Progenitor cell of endocrine pancreas (in vitro differentiated cells): ENCODE data around the gene ANKRD65. TPM values are rescaled to one million over a fixed set of nuclear protein-coding genes. Genes with fewer than 3 reads are reported as not detected.
A peak's percentile ranks its signal among the peaks of the same experiment; 100 is the strongest.
"Not testable (repeated sequence)": the region's sequence is repeated elsewhere in the genome, so short reads cannot be mapped to it uniquely, and the experiment has no call there.

Source experiments
- DNase-seq: peaks from one replicate; pipeline ENCODE4 v3.0.0; 2021; ENCODE audit warnings: low spot score; ENCODE audit not compliant: unreplicated experiment
- H3K27ac Mint-ChIP-seq: 2 replicates; pipeline ENCODE4 v1.8.0; 2021; ENCODE audit warnings: mild to moderate bottlenecking, moderate library complexity, mixed read lengths
- H3K27me3 Mint-ChIP-seq: 2 replicates; pipeline ENCODE4 v1.8.0; 2021; ENCODE audit warnings: mixed read lengths
- H3K36me3 Mint-ChIP-seq: 2 replicates; pipeline ENCODE4 v1.8.0; 2022; ENCODE audit warnings: mixed read lengths; ENCODE audit not compliant: insufficient read depth
- H3K4me1 Mint-ChIP-seq: 2 replicates; pipeline ENCODE4 v1.8.0; 2021; ENCODE audit warnings: low read depth, mixed read lengths
- H3K4me3 Mint-ChIP-seq: 2 replicates; pipeline ENCODE4 v1.8.0; 2021; ENCODE audit warnings: low read depth, mild to moderate bottlenecking, moderate library complexity, mixed read lengths
- H3K9me3 Mint-ChIP-seq: 2 replicates; pipeline ENCODE4 v1.8.0; 2021; ENCODE audit warnings: low read depth, mixed read lengths
- total RNA-seq: library from RNA; stranded (reverse); gene quantifications from 2 replicates; pipeline ENCODE4 v1.2.1, GENCODE V29; 2021
- TF ChIP-seq, protein P1 (sequence below): fragments of 200-600 bp; sonication (generic); IDR thresholded peaks from one replicate; pipeline ENCODE4 v1.5.0; 2021; ENCODE audit warnings: antibody characterized with exemption, mild to moderate bottlenecking; ENCODE audit not compliant: unreplicated experiment

ANKRD65 gene
- total RNA-seq, 1 donor from 2014 or later = 15.1 TPM

DNA sequence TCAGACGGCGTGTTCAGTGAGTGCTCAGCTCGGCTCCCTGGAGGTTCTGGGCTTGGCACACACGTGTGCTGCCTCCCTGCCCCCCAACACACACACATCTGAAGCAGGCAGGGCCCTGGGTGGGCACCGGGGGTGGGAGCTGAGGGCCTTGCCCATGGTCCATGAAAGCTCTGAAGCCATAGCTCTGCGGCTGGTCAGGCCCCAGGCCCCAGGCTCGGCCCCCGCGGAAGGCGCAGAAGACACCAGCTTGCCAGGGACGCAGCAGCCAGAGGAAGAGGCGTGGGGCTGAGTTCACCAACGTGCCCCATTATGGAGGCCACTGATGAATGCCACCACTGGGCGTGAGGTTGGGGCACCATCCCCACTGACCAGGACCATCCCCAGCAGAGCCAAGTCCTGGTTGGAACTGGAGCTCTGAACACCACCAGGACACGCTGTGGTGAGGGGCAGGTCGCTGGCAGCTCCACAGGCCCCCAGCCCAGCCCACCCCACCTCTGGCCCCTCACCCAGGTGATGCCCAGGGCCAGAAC, 50.2 kb downstream of the ANKRD65 start:
- Mint-ChIP-seq H3K4me1 (peaks cover 3% of the 10 kb centered on the region), H3K27ac (no peak overlapping the region), H3K27me3 (no peaks in the 10 kb centered on the region), H3K4me3 (no peak overlapping the region), H3K36me3 (peaks cover 3% of the 10 kb centered on the region), H3K9me3 (no peaks in the 10 kb centered on the region)
- TF ChIP-seq, protein P1, sequence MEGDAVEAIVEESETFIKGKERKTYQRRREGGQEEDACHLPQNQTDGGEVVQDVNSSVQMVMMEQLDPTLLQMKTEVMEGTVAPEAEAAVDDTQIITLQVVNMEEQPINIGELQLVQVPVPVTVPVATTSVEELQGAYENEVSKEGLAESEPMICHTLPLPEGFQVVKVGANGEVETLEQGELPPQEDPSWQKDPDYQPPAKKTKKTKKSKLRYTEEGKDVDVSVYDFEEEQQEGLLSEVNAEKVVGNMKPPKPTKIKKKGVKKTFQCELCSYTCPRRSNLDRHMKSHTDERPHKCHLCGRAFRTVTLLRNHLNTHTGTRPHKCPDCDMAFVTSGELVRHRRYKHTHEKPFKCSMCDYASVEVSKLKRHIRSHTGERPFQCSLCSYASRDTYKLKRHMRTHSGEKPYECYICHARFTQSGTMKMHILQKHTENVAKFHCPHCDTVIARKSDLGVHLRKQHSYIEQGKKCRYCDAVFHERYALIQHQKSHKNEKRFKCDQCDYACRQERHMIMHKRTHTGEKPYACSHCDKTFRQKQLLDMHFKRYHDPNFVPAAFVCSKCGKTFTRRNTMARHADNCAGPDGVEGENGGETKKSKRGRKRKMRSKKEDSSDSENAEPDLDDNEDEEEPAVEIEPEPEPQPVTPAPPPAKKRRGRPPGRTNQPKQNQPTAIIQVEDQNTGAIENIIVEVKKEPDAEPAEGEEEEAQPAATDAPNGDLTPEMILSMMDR = no peak
- DNase-seq = no peak

DNA sequence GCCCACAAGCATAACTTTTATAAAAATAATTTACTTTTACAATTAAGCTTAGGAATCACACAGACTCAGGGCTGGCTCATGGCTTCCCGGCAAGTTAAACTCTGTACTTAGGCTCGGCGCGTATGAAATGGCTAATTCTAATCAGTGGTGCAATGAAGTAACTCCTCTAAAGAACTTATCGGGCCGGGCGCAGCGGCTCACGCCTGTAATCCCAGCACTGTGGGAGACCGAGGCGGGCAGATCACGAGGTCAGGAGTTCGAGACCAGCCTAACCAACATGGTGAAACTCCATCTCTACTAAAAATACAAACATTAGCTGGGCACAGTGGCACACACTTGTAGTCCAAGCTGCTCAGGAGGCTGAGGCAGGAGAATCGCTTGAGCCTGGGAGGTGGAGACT, 51.0 kb downstream of the ANKRD65 start:
- not testable (repeated sequence) for H3K4me1 Mint-ChIP-seq, DNase-seq, H3K27ac Mint-ChIP-seq, H3K9me3 Mint-ChIP-seq, H3K27me3 Mint-ChIP-seq, H3K36me3 Mint-ChIP-seq
- peak overlapping the region; percentile 14 for H3K4me3 Mint-ChIP-seq

Other genes with a start within 250 kb of the ANKRD65 start
- gene TTLL10, start 247.4 kb downstream of the ANKRD65 start, total RNA-seq = 5.0 and 5.5 TPM in 2 replicates
- gene TNFRSF18, start 214.7 kb downstream of the ANKRD65 start, total RNA-seq = 0.48 TPM in 1 of 2 replicates, not detected in the other
- gene TNFRSF4, start 207.1 kb downstream of the ANKRD65 start, total RNA-seq = 0.33 and 0.38 TPM in 2 replicates
- 103 and 107 TPM in 2 replicates for gene SDF4, start 189.3 kb downstream of the ANKRD65 start, total RNA-seq
- 31.7 and 31.9 TPM in 2 replicates for gene B3GALT6, start 189.0 kb downstream of the ANKRD65 start, total RNA-seq
- gene C1QTNF12, start 174.6 kb downstream of the ANKRD65 start, total RNA-seq = 1.7 and 2.7 TPM in 2 replicates
- 67.0 and 73.6 TPM in 2 replicates for gene UBE2J2, start 147.4 kb downstream of the ANKRD65 start, total RNA-seq
- gene SCNN1D, start 140.8 kb downstream of the ANKRD65 start, total RNA-seq = 7.4 and 11.3 TPM in 2 replicates
- 111 and 124 TPM in 2 replicates for gene ACAP3, start 113.3 kb downstream of the ANKRD65 start, total RNA-seq
- 13.8 and 17.9 TPM in 2 replicates for gene PUSL1, start 112.7 kb downstream of the ANKRD65 start, total RNA-seq
- 163 and 177 TPM in 2 replicates for gene INTS11, start 96.6 kb downstream of the ANKRD65 start, total RNA-seq
- gene CPTP, start 96.5 kb downstream of the ANKRD65 start, total RNA-seq = 16.8 and 17.5 TPM in 2 replicates
- gene TAS1R3, start 90.0 kb downstream of the ANKRD65 start, total RNA-seq = 1.1 and 1.2 TPM in 2 replicates
- gene DVL1, start 71.9 kb downstream of the ANKRD65 start, total RNA-seq = 60.1 and 63.1 TPM in 2 replicates
- gene MXRA8, start 62.7 kb downstream of the ANKRD65 start, total RNA-seq = 24.3 and 25.0 TPM in 2 replicates
- 107 TPM in 2 replicates for gene AURKAIP1, start 46.1 kb downstream of the ANKRD65 start, total RNA-seq
- 381 and 386 TPM in 2 replicates for gene CCNL2, start 21.9 kb downstream of the ANKRD65 start, total RNA-seq
- 104 and 109 TPM in 2 replicates for gene MRPL20, start 14.0 kb downstream of the ANKRD65 start, total RNA-seq
- 29.7 and 36.8 TPM in 2 replicates for gene VWA1, start 14.4 kb upstream of the ANKRD65 start, total RNA-seq
- gene ATAD3C, start 28.4 kb upstream of the ANKRD65 start, total RNA-seq = 1.6 and 1.9 TPM in 2 replicates
- 36.7 and 42.0 TPM in 2 replicates for gene ATAD3B, start 50.5 kb upstream of the ANKRD65 start, total RNA-seq
- gene ATAD3A, start 90.9 kb upstream of the ANKRD65 start, total RNA-seq = 37.4 and 38.8 TPM in 2 replicates
- gene TMEM240, start 119.3 kb upstream of the ANKRD65 start, total RNA-seq = 5.1 and 6.6 TPM in 2 replicates
- gene SSU72, start 153.6 kb upstream of the ANKRD65 start, total RNA-seq = 114 and 118 TPM in 2 replicates
- 2.7 and 4.2 TPM in 2 replicates for gene FNDC10, start 178.9 kb upstream of the ANKRD65 start, total RNA-seq
- 132 and 144 TPM in 2 replicates for gene MIB2, start 194.2 kb upstream of the ANKRD65 start, total RNA-seq
- gene MMP23B, start 210.9 kb upstream of the ANKRD65 start, total RNA-seq = 4.4 and 5.3 TPM in 2 replicates
- gene CDK11B, start 237.7 kb upstream of the ANKRD65 start, total RNA-seq = 26.3 and 28.7 TPM in 2 replicates